Choroid plexus epithelial cell (primary cell): ENCODE measurements around the gene MPHOSPH9.
A peak's percentile ranks its signal among the peaks of the same experiment; 100 is the strongest.

ENCODE experiments used
- DNase-seq: peaks from one replicate; pipeline ENCODE4 v3.0.0-alpha.2; 2010; ENCODE audit warnings: low read depth
- H3K4me3 ChIP-seq: 2 replicates; pipeline ENCODE4 v1.5.1; 2011; ENCODE audit warnings: low read depth, mild to moderate bottlenecking, control low read depth, low read length, moderate library complexity
- CTCF ChIP-seq: conservative IDR thresholded peaks from 2 replicates; pipeline ENCODE4 v1.5.1; 2011; ENCODE audit warnings: low read depth, mild to moderate bottlenecking, control low read depth, inconsistent platforms, low read length, moderate library complexity

MPHOSPH9 gene

GRCh38 chr12:123266679-123267277 is 33.8 kb upstream of the MPHOSPH9 start:
- H3K4me3 ChIP-seq: no peak overlapping the region
- DNase-seq: no peak
- no peak for TF ChIP-seq CTCF

GRCh38 chr12:123265851-123266678 is 33.1 kb upstream of the MPHOSPH9 start:
- no peak overlapping the region for H3K4me3 ChIP-seq
- TF ChIP-seq CTCF: no peak
- no peak for DNase-seq

- TF ChIP-seq CTCF: peak; percentile 37
- DNase-seq: no peak
- H3K4me3 ChIP-seq: no peak overlapping the region
These were observed 31.7 kb upstream of the MPHOSPH9 start for GRCh38 chr12:123264642-123265041.

- TF ChIP-seq CTCF: no peak
- DNase-seq: peak; percentile 26
- no peak overlapping the region for H3K4me3 ChIP-seq
These were observed 30.4 kb upstream of the MPHOSPH9 start for GRCh38 chr12:123263196-123263817.

GRCh38 chr12:123261196-123261595 is 28.3 kb upstream of the MPHOSPH9 start:
- TF ChIP-seq CTCF: no peak
- DNase-seq: no peak
- no peak overlapping the region for H3K4me3 ChIP-seq

GRCh38 chr12:123260081-123260480 is 27.1 kb upstream of the MPHOSPH9 start:
- no peak overlapping the region for H3K4me3 ChIP-seq
- DNase-seq: no peak
- no peak for TF ChIP-seq CTCF

GRCh38 chr12:123258593-123258992 is 25.7 kb upstream of the MPHOSPH9 start:
- no peak for DNase-seq
- TF ChIP-seq CTCF: no peak
- no peak overlapping the region for H3K4me3 ChIP-seq
